ENCODE data around the gene FAM107B.

The FAM107B gene

GRCh38 chr10:14774214-14774580 lies 500 bp downstream of the FAM107B start:
- no peak for DNase-seq (ENCODE audit: low read depth, low spot score)
- CTCF ChIA-PET = interaction anchor here (1.4 kb wide), 1 partner anchor 49 kb away, joined by 3 read pairs; no protein-coding TSS in a partner anchor
- H3K4me3 ChIP-seq (ENCODE audit: low read depth, low read length) = no peak overlapping the region
- POLR2A ChIA-PET = no interaction called here
- TF ChIP-seq CTCF (IDR thresholded peaks at IDR 0.05; ENCODE audit: insufficient read depth, low read length, missing control alignments) = no peak

DNA sequence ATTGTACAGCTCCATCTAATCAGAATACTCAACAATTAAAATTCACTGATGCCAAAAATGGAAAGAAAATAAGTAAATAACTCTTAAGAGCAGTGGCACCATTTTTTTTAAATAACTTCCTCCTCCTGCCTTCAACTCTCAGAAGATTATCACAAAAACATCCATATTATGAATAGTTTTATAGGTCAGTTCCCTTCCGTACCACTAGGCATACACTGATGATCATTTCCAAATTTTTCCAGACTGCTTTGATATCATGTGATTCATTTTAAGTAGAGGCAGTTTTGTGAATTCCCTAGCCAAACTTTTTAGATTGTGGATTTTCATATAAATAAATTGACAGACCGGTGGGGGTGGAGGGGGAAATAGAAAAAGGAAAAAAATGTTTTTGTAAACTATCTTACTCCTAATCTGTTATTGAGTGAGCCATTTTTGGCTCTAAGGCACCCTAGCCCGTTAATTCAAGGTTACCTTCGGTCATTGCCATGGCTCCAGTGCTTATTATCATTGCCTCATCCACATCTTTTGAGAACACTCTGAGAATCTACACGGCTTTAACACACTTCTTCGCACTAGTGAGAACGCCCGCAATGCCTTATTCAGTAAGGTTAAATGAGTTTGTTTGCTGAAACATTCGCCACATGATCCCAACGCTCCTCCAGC lies 1.0 kb downstream of the FAM107B start:
- no peak for TF ChIP-seq CTCF (IDR thresholded peaks at IDR 0.05; ENCODE audit: insufficient read depth, low read length, missing control alignments)
- no peak for DNase-seq (ENCODE audit: low read depth, low spot score)
- POLR2A ChIA-PET = no interaction called here
- CTCF ChIA-PET = interaction anchor here (1.4 kb wide), 1 partner anchor 50 kb away, joined by 3 read pairs; no protein-coding TSS in a partner anchor
- H3K4me3 ChIP-seq (ENCODE audit: low read depth, low read length) = no peak overlapping the region

GRCh38 chr10:14772399-14772798 lies 2.3 kb downstream of the FAM107B start:
- ChIA-PET CTCF (no interaction called here), POLR2A (no interaction called here)
- no peak overlapping the region for H3K4me3 ChIP-seq (ENCODE audit: low read depth, low read length)
- no peak for TF ChIP-seq CTCF (IDR thresholded peaks at IDR 0.05; ENCODE audit: insufficient read depth, low read length, missing control alignments)
- no peak for DNase-seq (ENCODE audit: low read depth, low spot score)

- no peak for TF ChIP-seq CTCF (IDR thresholded peaks at IDR 0.05; ENCODE audit: insufficient read depth, low read length, missing control alignments)
- CTCF ChIA-PET = no interaction called here
- H3K4me3 ChIP-seq (ENCODE audit: low read depth, low read length) = no peak overlapping the region
- POLR2A ChIA-PET = no interaction called here
- no peak for DNase-seq (ENCODE audit: low read depth, low spot score)
These were observed 3.8 kb downstream of the FAM107B start for GRCh38 chr10:14770927-14771326.

- CTCF ChIA-PET = no interaction called here
- no peak overlapping the region for H3K4me3 ChIP-seq (ENCODE audit: low read depth, low read length)
- POLR2A ChIA-PET = no interaction called here
- TF ChIP-seq CTCF (IDR thresholded peaks at IDR 0.05; ENCODE audit: insufficient read depth, low read length, missing control alignments) = no peak
- DNase-seq (ENCODE audit: low read depth, low spot score) = no peak
These were observed 13.3 kb downstream of the FAM107B start for GRCh38 chr10:14761372-14761771.

DNA sequence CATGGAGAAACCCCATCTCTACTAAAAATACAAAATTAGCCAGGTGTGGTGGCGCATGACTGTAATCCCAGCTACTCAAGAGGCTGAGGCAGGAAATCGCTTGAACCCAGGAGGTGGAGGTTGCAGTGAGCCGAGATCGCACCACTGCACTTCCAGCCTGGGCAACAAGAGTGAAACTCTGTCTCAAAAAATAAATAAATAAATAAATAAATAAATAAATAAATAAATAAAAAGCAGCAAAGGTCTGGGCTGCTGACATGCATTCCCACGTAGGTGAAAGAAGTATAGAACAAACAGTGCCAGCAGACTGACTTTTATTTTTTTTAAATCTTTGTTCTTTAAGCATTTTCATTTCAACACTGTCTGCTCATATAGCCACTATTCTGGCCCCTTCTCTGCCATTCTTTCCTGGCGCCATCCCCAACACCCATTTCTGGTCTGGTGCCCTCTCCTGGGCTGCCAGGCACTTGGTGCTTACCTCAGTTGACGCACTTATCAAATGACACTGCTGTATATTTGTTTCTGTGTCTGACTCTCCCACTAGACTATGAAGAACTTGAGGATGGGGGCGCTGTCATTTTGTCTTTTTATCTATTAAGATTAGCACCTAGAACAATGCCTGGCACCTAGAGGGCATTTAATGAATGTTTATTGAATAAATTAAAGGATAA lies 15.6 kb downstream of the FAM107B start:
- no peak for DNase-seq (ENCODE audit: low read depth, low spot score)
- ChIA-PET CTCF (no interaction called here), POLR2A (no interaction called here)
- no peak for TF ChIP-seq CTCF (IDR thresholded peaks at IDR 0.05; ENCODE audit: insufficient read depth, low read length, missing control alignments)
- no peak overlapping the region for H3K4me3 ChIP-seq (ENCODE audit: low read depth, low read length)
